HG02623 (cell line): ENCODE data around the gene CDC14B.
A peak's percentile ranks its signal among the peaks of the same experiment; 100 is the strongest.
"Not testable (repeated sequence)": the region's sequence is repeated elsewhere in the genome, so short reads cannot be mapped to it uniquely, and the experiment has no call there.

Source experiments
- ATAC-seq: cut with Tn5 transposase; IDR thresholded peaks from one replicate; pipeline ENCODE4 v1.9.1; 2021; ENCODE audit warnings: moderate library complexity; ENCODE audit not compliant: unreplicated experiment

Gene CDC14B

DNA sequence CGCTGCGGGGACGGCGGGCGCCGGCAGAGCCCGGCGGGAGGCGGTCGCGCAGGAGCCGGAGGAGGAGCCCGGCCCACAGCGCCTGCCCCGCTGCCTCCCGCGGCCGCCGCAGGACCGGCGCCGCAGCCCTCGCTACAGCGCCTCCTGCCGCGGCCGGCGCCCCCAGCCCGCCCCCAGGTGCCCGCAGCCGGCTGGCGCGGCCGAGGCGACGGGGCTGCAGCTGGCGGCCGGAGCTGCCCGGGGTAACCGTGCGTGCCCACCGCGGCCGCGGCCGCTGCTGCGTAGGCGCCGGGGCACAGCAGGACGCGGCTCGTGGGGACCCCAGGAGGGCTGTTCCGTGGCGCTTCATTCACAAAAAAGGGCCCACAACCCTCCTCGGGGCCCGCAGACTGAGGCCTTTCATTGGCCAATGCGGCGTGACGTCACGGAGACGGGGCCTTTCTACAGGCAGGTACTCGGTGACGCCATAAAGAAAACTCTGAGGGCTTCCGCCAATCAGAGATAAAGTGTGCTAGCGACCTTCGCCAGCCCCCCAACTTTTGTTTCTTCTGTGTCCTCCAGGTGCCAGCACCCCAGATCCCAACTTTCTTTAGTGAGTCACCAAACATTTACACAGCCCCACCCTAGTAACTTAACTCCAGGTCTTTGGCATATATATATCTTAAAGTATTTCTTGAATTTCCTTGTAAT is at the start of gene CDC14B:
CDC14B (minus strand) TSS at position 353 of the 690 bp plus-strand sequence. CDS start 465 bp downstream, outside the sequence.
- no peak for ATAC-seq

GRCh38 chr9:96668868-96669534 is 49.4 kb upstream of the CDC14B start:
- ATAC-seq, result no peak

- no peak for ATAC-seq
These were observed 47.7 kb upstream of the CDC14B start for GRCh38 chr9:96667363-96667728.

GRCh38 chr9:96666653-96667362 is 47.2 kb upstream of the CDC14B start:
- not testable (repeated sequence) for ATAC-seq

GRCh38 chr9:96665789-96666188 is 46.1 kb upstream of the CDC14B start:
- no peak for ATAC-seq

DNA sequence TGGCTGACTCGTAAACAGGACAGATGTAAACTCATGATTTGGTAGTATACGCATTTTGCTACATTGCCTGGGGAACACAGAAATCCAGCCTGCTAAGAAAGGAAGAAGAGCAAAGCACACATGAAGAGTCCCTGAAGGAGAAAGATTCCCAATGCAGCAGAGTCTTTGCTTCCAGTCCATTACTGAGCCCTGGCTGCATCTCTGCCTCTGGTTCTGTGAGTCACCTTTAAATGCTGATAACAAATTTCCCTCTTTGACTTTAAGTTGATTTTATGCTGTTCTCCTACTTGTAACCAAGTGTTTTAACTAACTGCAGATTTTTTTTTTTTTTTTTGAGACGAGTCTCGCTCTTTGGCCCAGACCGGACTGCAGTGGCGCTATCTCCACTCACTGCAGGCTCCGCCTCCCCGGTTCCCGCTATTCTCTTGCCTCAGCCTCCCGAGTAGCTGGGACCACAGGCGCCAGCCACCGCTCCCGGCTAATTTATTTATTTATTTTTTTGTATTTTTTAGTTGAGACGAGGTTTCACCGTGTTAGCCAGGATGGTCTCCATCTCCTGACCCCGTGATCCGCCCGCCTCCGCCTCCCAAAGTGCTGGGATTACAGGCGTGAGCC is 44.0 kb upstream of the CDC14B start:
- no peak for ATAC-seq

- no peak for ATAC-seq
These were observed 42.1 kb upstream of the CDC14B start for GRCh38 chr9:96661711-96662110.

DNA sequence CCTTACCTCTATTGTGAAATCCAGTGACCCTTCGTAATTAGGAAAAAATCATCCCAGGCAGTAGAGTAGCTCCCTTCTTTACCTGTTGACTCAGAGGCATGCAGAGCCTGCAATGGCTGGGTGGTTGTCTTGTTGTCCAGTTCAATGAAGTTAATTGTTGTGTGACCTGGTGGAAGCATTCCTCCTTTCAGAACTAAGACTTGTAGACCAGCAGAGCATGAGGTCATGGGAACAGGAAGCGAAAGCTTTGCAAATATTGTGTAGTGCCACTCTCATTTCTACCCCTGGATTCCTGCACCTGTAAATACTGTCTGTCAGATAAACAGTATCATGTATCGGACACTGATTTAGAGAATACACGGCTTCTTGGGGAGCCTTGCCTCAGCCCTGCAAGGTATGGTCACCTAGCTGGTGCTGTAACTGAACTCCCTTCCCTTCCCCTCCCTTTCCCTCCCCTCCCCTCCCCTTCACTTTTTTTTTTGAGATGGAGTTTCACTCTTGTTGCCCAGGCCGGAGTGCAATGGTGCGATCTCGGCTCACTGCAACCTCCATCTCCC is 41.1 kb upstream of the CDC14B start:
- no peak for ATAC-seq

DNA sequence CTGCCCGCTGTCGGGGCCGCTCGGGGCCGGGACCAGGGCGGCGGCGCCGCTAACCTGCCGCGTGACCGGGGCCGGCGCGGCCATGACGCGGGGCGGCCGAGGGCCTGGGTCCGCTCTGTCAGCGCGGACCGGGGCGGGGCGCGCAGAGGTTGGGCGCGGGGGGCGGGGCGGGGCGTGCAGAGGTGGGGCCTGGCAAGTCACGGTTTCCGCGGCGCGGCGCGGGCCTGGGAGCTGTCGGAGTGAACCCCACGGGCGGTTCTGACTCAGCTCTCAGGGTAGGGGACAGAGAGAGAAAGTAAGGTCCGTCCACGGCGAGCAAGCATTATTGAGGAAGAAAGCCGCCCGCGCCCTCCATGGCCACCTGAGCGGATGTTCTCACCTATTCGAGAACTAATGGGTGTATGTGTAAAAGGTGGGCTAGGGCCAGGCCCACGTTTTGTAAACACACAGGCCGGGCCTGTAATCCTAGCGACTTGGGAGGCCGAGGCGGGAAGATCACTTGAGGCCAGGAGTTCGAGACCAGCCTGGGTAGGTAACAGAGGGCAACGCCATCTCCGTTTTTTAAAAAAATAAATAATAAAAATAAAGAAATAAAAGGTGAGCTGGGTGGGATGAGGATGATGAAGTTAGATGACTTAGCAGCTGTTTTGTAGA is 35.7 kb upstream of the CDC14B start, which contains the start of gene PRXL2C:
PRXL2C (minus strand) TSS at position 120 of the 654 bp plus-strand sequence; CDS start at position 84, 36 bp downstream.
- peak; percentile 76 for ATAC-seq

DNA sequence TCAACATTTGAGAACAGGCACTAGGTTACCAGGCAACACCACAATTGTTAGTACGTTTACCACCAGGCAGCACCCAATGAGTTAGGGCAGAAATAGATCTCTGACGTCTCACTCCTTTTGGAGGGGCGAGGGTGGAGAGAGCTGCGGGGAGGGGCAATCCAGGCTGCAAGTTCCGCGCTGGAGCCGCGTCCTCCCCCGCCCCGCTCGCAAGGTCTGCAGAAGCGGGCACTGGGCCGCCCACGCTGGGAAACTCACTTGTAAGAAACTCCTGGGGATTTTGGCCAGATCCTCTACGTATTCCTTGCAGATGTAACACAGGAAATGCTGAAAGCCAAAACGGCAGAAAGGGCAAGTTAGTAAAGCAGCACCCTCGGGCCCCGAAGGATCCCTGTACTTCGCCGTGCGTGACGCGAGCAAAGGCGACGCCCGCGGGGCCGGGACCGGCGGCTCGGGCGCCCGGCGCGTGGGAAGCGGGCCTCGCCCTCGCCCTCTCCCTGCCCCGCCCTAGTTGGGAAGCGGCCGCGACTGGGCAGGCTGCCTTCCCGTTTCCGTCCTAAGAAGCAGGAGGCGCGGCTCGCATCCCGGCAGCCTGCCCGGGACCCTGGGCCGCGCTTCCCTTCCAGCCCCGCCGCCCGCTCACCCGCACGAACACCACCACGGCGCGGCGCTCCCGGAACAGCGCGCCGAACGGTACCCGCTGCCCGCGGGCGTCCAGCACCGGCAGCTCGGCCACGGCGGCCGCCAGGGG is 35.0 kb upstream of the CDC14B start:
- ATAC-seq, result peak; percentile 43

DNA sequence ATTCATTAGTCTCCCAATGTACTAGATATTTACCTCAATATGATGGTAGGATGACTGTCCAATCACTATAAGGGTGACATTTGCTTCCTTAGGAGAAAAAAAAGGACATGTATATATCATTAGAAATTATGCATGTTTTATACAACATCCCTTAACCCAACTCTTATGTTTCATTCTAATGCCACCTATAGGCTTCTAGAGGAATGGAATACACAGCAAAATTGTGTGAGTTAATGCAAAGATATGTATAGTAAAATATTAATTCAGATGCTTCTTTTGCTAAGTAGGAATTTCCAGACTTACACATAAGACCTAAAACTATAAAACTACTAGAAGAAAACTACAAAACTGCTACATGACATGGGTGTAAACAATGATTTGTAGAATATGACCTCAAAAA is 32.0 kb upstream of the CDC14B start:
- ATAC-seq, result no peak

DNA sequence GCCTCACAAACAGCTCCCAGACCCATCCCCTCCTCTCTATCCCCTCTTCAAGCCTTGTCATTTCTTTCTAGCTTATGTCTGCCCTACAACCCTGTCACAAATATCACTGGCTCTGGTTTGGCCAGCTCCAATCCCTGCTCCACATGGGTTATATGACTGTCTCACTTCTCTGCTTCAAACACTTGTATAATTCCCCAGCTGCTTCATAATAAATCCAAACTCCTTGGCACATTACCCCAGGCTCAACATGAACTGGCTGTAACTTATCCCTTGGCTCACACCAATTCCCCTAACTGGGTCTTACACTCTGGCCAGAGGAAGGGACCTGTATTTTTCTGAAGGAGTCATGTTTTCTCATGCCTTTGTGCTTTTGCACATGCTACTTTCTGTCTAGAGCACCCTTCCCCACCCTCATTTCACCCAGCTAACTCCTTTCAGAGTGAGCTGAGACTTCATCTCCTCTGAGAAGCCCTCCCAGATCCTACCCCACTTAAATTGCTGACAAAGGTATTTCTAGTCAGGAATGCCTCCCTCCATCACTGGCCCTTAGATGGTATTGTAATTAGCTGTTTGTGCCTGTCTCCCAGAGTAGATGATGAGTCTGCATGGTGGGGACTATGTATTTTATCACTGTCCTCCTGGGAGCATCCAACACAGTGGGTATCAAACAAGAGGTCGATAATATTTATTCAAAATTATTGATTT is 30.1 kb upstream of the CDC14B start:
- no peak for ATAC-seq

DNA sequence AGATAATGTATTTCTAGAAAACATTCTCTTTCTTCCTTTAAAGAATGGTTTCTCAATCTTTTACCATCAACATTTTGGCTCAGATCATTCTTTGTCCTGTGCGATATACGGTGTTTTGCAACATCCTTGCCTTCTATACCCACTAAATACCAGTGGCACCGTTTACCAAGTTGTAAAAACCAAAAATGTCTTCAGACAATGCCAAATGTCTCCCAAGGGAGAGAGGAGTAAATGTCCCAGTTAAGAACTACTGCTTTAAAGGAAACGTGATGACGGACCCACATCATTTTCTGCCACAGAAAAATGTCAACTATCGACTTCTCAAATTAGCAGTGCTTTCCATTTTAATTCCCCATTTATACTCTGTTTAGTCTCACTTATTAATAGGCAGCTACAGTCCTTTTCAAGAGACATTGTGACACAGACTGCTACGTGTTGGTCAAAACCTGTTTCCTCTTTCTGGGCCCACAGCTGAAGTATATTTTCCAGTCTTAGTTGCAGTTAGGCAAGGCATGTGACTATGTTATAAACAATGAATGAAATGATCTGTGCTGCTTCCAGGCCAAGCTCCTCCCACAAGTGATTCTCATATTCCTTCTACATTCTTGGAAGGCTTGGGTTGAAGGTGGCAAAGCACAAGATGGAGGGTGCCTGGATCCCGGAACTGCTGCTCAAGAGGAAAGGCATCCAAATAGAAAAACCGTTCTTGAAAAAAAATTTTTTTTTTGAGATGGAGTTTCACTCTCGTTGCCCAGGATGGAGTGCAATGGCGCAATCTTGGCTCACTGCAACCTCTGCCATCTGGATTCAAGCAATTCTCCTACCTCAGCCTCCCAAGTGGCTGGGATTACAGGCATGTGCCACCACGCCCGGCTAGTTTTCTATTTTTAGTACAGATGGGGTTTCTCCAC is 26.7 kb upstream of the CDC14B start:
- no peak for ATAC-seq

GRCh38 chr9:96644137-96644536 is 24.5 kb upstream of the CDC14B start:
- ATAC-seq, result no peak

GRCh38 chr9:96641514-96641913 is 21.9 kb upstream of the CDC14B start:
- no peak for ATAC-seq

GRCh38 chr9:96638606-96639364 is 19.1 kb upstream of the CDC14B start:
- no peak for ATAC-seq

GRCh38 chr9:96636368-96636767 is 16.7 kb upstream of the CDC14B start:
- ATAC-seq, result no peak

- ATAC-seq, result not testable (repeated sequence)
These were observed 13.9 kb upstream of the CDC14B start for GRCh38 chr9:96633579-96633978.
